GM23338 (cell line): ENCODE measurements around the gene ITGB3. TPM values are rescaled to one million over a fixed set of nuclear protein-coding genes. Genes with fewer than 3 reads are reported as not detected.
A peak's percentile ranks its signal among the peaks of the same experiment; 100 is the strongest.

Experiments used
- ATAC-seq: fragments of 200-7000 bp; cut with Tn5 transposase; 3 replicates; pipeline ENCODE4 v1.9.1; 2020
- DNase-seq: peaks from one replicate; pipeline ENCODE4 v3.0.0-alpha.2; 2015; ENCODE audit warnings: low spot score
- H2AFZ ChIP-seq: fragments of 200-600 bp; sonication (generic); 2 replicates; pipeline ENCODE4 v1.8.0; 2016; ENCODE audit warnings: antibody characterized with exemption, mild to moderate bottlenecking, moderate library complexity
- H3F3A ChIP-seq: fragments of 200-600 bp; sonication (generic); replicated peaks from 2 replicates; pipeline ENCODE4 v1.8.0; 2017; ENCODE audit warnings: antibody characterized with exemption, mixed run types, low read depth
- H3K27ac ChIP-seq: fragments of 200-600 bp; sonication (generic); 2 replicates; pipeline ENCODE4 v1.6.1; 2016; ENCODE audit warnings: low read depth
- H3K27me3 ChIP-seq: fragments of 200-600 bp; sonication (generic); 2 replicates; pipeline ENCODE4 v1.8.0; 2016; ENCODE audit warnings: mild to moderate bottlenecking, mixed run types, moderate library complexity; ENCODE audit not compliant: insufficient read depth
- H3K36me3 ChIP-seq: fragments of 200-600 bp; sonication (generic); 2 replicates; pipeline ENCODE4 v1.8.0; 2016; ENCODE audit warnings: mild to moderate bottlenecking; ENCODE audit not compliant: insufficient read depth
- H3K4me1 ChIP-seq: fragments of 200-600 bp; sonication (generic); 2 replicates; pipeline ENCODE4 v1.8.0; 2016; ENCODE audit warnings: mild to moderate bottlenecking, moderate library complexity; ENCODE audit not compliant: insufficient read depth
- H3K4me2 ChIP-seq: fragments of 200-600 bp; sonication (generic); 2 replicates; pipeline ENCODE4 v1.7.1; 2017; ENCODE audit warnings: mixed run types
- H3K4me3 ChIP-seq: fragments of 200-600 bp; sonication (generic); 2 replicates; pipeline ENCODE4 v1.6.1; 2016; ENCODE audit warnings: mixed run types
- H3K79me2 ChIP-seq: fragments of 200-600 bp; sonication (generic); replicated peaks from 2 replicates; pipeline ENCODE4 v1.8.0; 2017; ENCODE audit warnings: mild to moderate bottlenecking; ENCODE audit not compliant: insufficient read depth
- H3K9me2 ChIP-seq: fragments of 200-600 bp; sonication (generic); 2 replicates; pipeline ENCODE4 v1.8.0; 2017; ENCODE audit not compliant: insufficient read depth
- H4K20me1 ChIP-seq: fragments of 200-600 bp; sonication (generic); replicated peaks from 2 replicates; pipeline ENCODE4 v1.8.0; 2017; ENCODE audit warnings: mild to moderate bottlenecking; ENCODE audit not compliant: insufficient read depth
- H3K27ac Mint-ChIP-seq: 2 replicates; pipeline ENCODE4 v1.8.0; 2020; ENCODE audit warnings: inconsistent platforms, mild to moderate bottlenecking, moderate library complexity, mixed read lengths
- H3K27me3 Mint-ChIP-seq: 3 replicates; pipeline ENCODE4 v1.8.0; 2022; ENCODE audit warnings: low read depth, mild to moderate bottlenecking, moderate library complexity, mixed read lengths, inconsistent platforms; ENCODE audit not compliant: insufficient read depth, poor library complexity
- H3K36me3 Mint-ChIP-seq: 3 replicates; pipeline ENCODE4 v1.8.0; 2021; ENCODE audit warnings: low read depth, mild to moderate bottlenecking, inconsistent platforms, moderate library complexity, mixed read lengths
- H3K4me1 Mint-ChIP-seq: 3 replicates; pipeline ENCODE4 v1.8.0; 2020; ENCODE audit warnings: mild to moderate bottlenecking, inconsistent platforms, mixed read lengths
- H3K4me3 Mint-ChIP-seq: 3 replicates; pipeline ENCODE4 v1.8.0; 2021; ENCODE audit warnings: moderate library complexity, mild to moderate bottlenecking, inconsistent platforms, mixed read lengths
- H3K9me3 Mint-ChIP-seq: 3 replicates; pipeline ENCODE4 v1.8.0; 2020; ENCODE audit warnings: moderate library complexity, mild to moderate bottlenecking, inconsistent platforms, mixed read lengths
- CREB1 ChIP-seq: fragments of 250-450 bp; sonication (Bioruptor Pico); IDR thresholded peaks from 2 replicates; pipeline ENCODE4 v1.5.0; 2020; ENCODE audit warnings: low read depth, mild to moderate bottlenecking, moderate library complexity
- CTCF ChIP-seq, 2 experiments: fragments of 200-600 bp in 1 of 2; sonication (generic) in 1 of 2; conservative IDR thresholded peaks; 2 replicates each; pipeline versions ENCODE4 v1.5.1 to v1.6.1; 2016 to 2017; ENCODE audit warnings: antibody characterized with exemption in 2 of 2, low read depth in 2 of 2, mild to moderate bottlenecking in 2 of 2, moderate library complexity in 1 of 2
- ETS1 ChIP-seq: IDR thresholded peaks from 2 replicates; pipeline ENCODE4 v1.6.1; 2016; ENCODE audit warnings: antibody characterized with exemption
- EZH2 ChIP-seq: fragments of 200-600 bp; sonication (generic); IDR thresholded peaks from one replicate; pipeline ENCODE4 v1.8.0; 2017; ENCODE audit warnings: antibody characterized with exemption, mild to moderate bottlenecking, low read depth; ENCODE audit not compliant: unreplicated experiment
- EZH2phosphoT487 ChIP-seq: fragments of 200-600 bp; sonication (generic); IDR thresholded peaks from one replicate; pipeline ENCODE4 v1.8.1; 2018; ENCODE audit warnings: antibody characterized with exemption; ENCODE audit not compliant: unreplicated experiment
- JUNB ChIP-seq: IDR thresholded peaks from one replicate; pipeline ENCODE4 v1.6.1; 2016; ENCODE audit warnings: antibody characterized with exemption; ENCODE audit not compliant: unreplicated experiment
- NANOG ChIP-seq: IDR thresholded peaks from 2 replicates; pipeline ENCODE4 v1.6.1; 2016; ENCODE audit warnings: antibody characterized with exemption, borderline replicate concordance
- POLR2AphosphoS5 ChIP-seq: IDR thresholded peaks from 2 replicates; pipeline ENCODE4 v1.6.1; 2016; ENCODE audit warnings: antibody characterized with exemption, low read depth
- REST ChIP-seq: IDR thresholded peaks from one replicate; pipeline ENCODE4 v1.6.1; 2018; ENCODE audit warnings: antibody characterized with exemption; ENCODE audit not compliant: unreplicated experiment
- STAT1 ChIP-seq: IDR thresholded peaks from one replicate; pipeline ENCODE4 v1.6.1; 2016; ENCODE audit warnings: antibody characterized with exemption; ENCODE audit not compliant: unreplicated experiment
- ZNF114 ChIP-seq: fragments of 250-450 bp; sonication (Bioruptor Pico); IDR thresholded peaks from 2 replicates; pipeline ENCODE4 v1.5.0; 2020; ENCODE audit warnings: mild to moderate bottlenecking, moderate library complexity
- ZNF331 ChIP-seq: fragments of 250-450 bp; sonication (Bioruptor Pico); IDR thresholded peaks from 2 replicates; pipeline ENCODE4 v1.5.0; 2020; ENCODE audit warnings: low read depth, mild to moderate bottlenecking, moderate library complexity
- polyA plus RNA-seq: library from polyadenylated mRNA; unstranded; fragments of >200 nt; fragmentation: Nextera tagmentation; extraction: Ambion mirVana; gene quantifications from 2 replicates; pipeline ENCODE4 v1.2.1, GENCODE V29; 2016
- total RNA-seq: library from RNA; depleted of rRNA; stranded (reverse); fragments of >200 nt; shearing (Covaris generic); gene quantifications from 2 replicates; pipeline ENCODE4 v1.2.3, GENCODE V29; 2014

ITGB3 gene
- total and polyA plus RNA-seq, 2 experiments from 2014 or later, result 0.52 TPM; not detected in 1

- DNase-seq (no peak), ATAC-seq (no peak)
- H3K79me2 ChIP-seq, result no peaks in the 10 kb centered on the region
- 0 out of 2 replicates have a peak, but pooled peaks cover 5% of the 10 kb centered on the region for H3F3A ChIP-seq
- no peak overlapping the region; the same call in 1 of the 2 replicates for H3K4me2 ChIP-seq
- H3K27ac ChIP-seq, result no peak overlapping the region
- Mint-ChIP-seq H3K4me1 (peaks cover 25% of the 10 kb centered on the region), H3K27me3 (peaks cover 30% of the 10 kb centered on the region), H3K36me3 (no peaks in the 10 kb centered on the region; the same call in 2 of the 3 replicates), H3K27ac (no peak overlapping the region), H3K4me3 (no peak overlapping the region), H3K9me3 (peaks cover 8% of the 10 kb centered on the region)
- H4K20me1 ChIP-seq, result peaks cover 3% of the 10 kb centered on the region
- H2AFZ ChIP-seq, result no peak overlapping the region
- H3K36me3 ChIP-seq, result no peaks in the 10 kb centered on the region
- H3K4me1 ChIP-seq, result peaks cover 8% of the 10 kb centered on the region; the same call in 1 of the 2 replicates
- peaks cover 49% of the 10 kb centered on the region for H3K27me3 ChIP-seq
- no peak overlapping the region for H3K4me3 ChIP-seq
- no peak for TF ChIP-seq REST
- no peaks in the 10 kb centered on the region for H3K9me2 ChIP-seq
Observed at GRCh38 chr17:47250855-47251254, 2.8 kb upstream of the ITGB3 start.

- H3K27me3 Mint-ChIP-seq, result peaks cover 30% of the 10 kb centered on the region
Observed at GRCh38 chr17:47251421-47251940, 2.1 kb upstream of the ITGB3 start.

More at GRCh38 chr17:47251421-47251940, 2.1 kb upstream of the ITGB3 start:
- Mint-ChIP-seq H3K36me3 (no peaks in the 10 kb centered on the region; the same call in 2 of the 3 replicates), H3K4me3 (no peak overlapping the region), H3K9me3 (peaks cover 8% of the 10 kb centered on the region), H3K27ac (no peak overlapping the region), H3K4me1 (peaks cover 25% of the 10 kb centered on the region)
- Histone ChIP-seq H3K27me3 (peaks cover 56% of the 10 kb centered on the region), H3K27ac (no peak overlapping the region), H3K9me2 (no peaks in the 10 kb centered on the region), H3K4me1 (peaks cover 8% of the 10 kb centered on the region; the same call in 1 of the 2 replicates), H3K36me3 (no peaks in the 10 kb centered on the region), H3F3A (0 out of 2 replicates have a peak, but pooled peaks cover 5% of the 10 kb centered on the region), H3K79me2 (no peaks in the 10 kb centered on the region), H3K4me3 (no peak overlapping the region), H4K20me1 (peaks cover 3% of the 10 kb centered on the region), H2AFZ (no peak overlapping the region), H3K4me2 (peak overlapping the region; percentile 34; the same call in 1 of the 2 replicates)
- TF ChIP-seq EZH2phosphoT487 (no peak), POLR2AphosphoS5 (no peak), CTCF (conservative IDR thresholded peaks at IDR 0.05; ENCODE audit: low read depth in 2 of 2) (no peak), ZNF331 (CRISPR knock-in tag) (no peak), STAT1 (no peak), ETS1 (no peak), REST (no peak), CREB1 (no peak), EZH2 (no peak), NANOG (no peak; the same call in 1 of the 2 replicates), ZNF114 (CRISPR knock-in tag) (no peak), JUNB (no peak)
- peak; percentile 11; the same call in 2 of the 3 replicates for ATAC-seq
- peak; percentile 29 for DNase-seq
